OCI-LY1 (cell line): Measurements from ENCODE around the gene SENP1.

Experiments
- H2AFZ ChIP-seq: fragments of 200-600 bp; sonication (generic), shearing (Covaris generic); 2 replicates; pipeline ENCODE4 v1.6.0; 2014; ENCODE audit warnings: antibody characterized with exemption, mild to moderate bottlenecking, low read length
- H3F3A ChIP-seq: fragments of 200-600 bp; sonication (generic), shearing (Covaris generic); 2 replicates; pipeline ENCODE4 v1.6.0; 2014; ENCODE audit warnings: mild to moderate bottlenecking, antibody characterized with exemption, low read length, moderate library complexity; ENCODE audit not compliant: insufficient read depth
- H3K27ac ChIP-seq: fragments of 200-600 bp; sonication (generic); 2 replicates; pipeline ENCODE4 v1.5.1; 2014; ENCODE audit warnings: low read length, mixed run types, mild to moderate bottlenecking, low read depth; ENCODE audit not compliant: poor library complexity, severe bottlenecking
- H3K27me3 ChIP-seq: fragments of 200-600 bp; sonication (generic); 2 replicates; pipeline ENCODE4 v1.6.0; 2014; ENCODE audit warnings: antibody characterized with exemption, mild to moderate bottlenecking, low read length, moderate library complexity; ENCODE audit not compliant: insufficient read depth
- H3K36me3 ChIP-seq: fragments of 200-600 bp; sonication (generic); 2 replicates; pipeline ENCODE4 v1.6.1; 2014; ENCODE audit warnings: mild to moderate bottlenecking, antibody characterized with exemption, low read length, moderate library complexity, mixed read lengths; ENCODE audit not compliant: insufficient read depth
- H3K4me1 ChIP-seq: fragments of 200-600 bp; sonication (generic); 2 replicates; pipeline ENCODE4 v1.5.1; 2014; ENCODE audit warnings: mild to moderate bottlenecking, low read length, moderate library complexity; ENCODE audit not compliant: insufficient read depth, severe bottlenecking
- H3K4me2 ChIP-seq: fragments of 200-600 bp; sonication (generic), shearing (Covaris generic); 2 replicates; pipeline ENCODE4 v1.6.1; 2014; ENCODE audit warnings: low read length
- H3K4me3 ChIP-seq: fragments of 200-600 bp; sonication (generic); 2 replicates; pipeline ENCODE4 v1.5.1; 2014; ENCODE audit warnings: low read length, low read depth, mild to moderate bottlenecking, mixed read lengths; ENCODE audit not compliant: poor library complexity, severe bottlenecking
- H3K79me2 ChIP-seq: fragments of 200-600 bp; shearing (Covaris generic); 2 replicates; pipeline ENCODE4 v1.6.1; 2016; ENCODE audit warnings: mixed run types, low read length, mixed read lengths; ENCODE audit not compliant: insufficient read depth
- H3K9ac ChIP-seq: fragments of 200-600 bp; sonication (generic), shearing (Covaris generic); 2 replicates; pipeline ENCODE4 v1.6.1; 2014; ENCODE audit warnings: mild to moderate bottlenecking, low read length, mixed read lengths
- H3K9me2 ChIP-seq: fragments of 200-600 bp; sonication (generic), shearing (Covaris generic); 2 replicates; pipeline ENCODE4 v1.6.1; 2014; ENCODE audit warnings: low read depth, mild to moderate bottlenecking, low read length, mixed read lengths
- H3K9me3 ChIP-seq: fragments of 200-600 bp; shearing (Covaris generic); 2 replicates; pipeline ENCODE4 v1.6.1; 2014; ENCODE audit warnings: low read length, mixed read lengths
- H4K20me1 ChIP-seq: fragments of 200-600 bp; sonication (generic), shearing (Covaris generic); 2 replicates; pipeline ENCODE4 v1.6.0; 2016; ENCODE audit warnings: mild to moderate bottlenecking, low read length; ENCODE audit not compliant: insufficient read depth
- CTCF ChIP-seq: fragments of 200-600 bp; sonication (generic), shearing (Covaris generic); IDR thresholded peaks from 2 replicates; pipeline ENCODE4 v1.5.1; 2017; ENCODE audit warnings: mild to moderate bottlenecking, antibody characterized with exemption, low read length, moderate library complexity, mixed read lengths
- EZH2 ChIP-seq: fragments of 200-600 bp; sonication (generic), shearing (Covaris generic); IDR thresholded peaks from 2 replicates; pipeline ENCODE4 v1.8.0; 2017; ENCODE audit warnings: borderline replicate concordance, mixed run types, mild to moderate bottlenecking, antibody characterized with exemption, low read length, moderate library complexity, mixed read lengths

SENP1 gene

GRCh38 chr12:48068457-48068856, 37.4 kb downstream of the SENP1 start:
- Histone ChIP-seq H2AFZ (no peak overlapping the region), H3K27ac (no peak overlapping the region), H3K27me3 (no peaks in the 10 kb centered on the region), H3K79me2 (no peaks in the 10 kb centered on the region), H3K9ac (no peak overlapping the region), H3K36me3 (peaks cover 93% of the 10 kb centered on the region), H3K4me1 (no peaks in the 10 kb centered on the region), H4K20me1 (no peaks in the 10 kb centered on the region), H3K9me3 (no peaks in the 10 kb centered on the region), H3K9me2 (no peaks in the 10 kb centered on the region), H3K4me2 (no peak overlapping the region), H3K4me3 (no peak overlapping the region), H3F3A (no peaks in the 10 kb centered on the region)
- TF ChIP-seq CTCF (no peak), EZH2 (no peak)

- no peak for TF ChIP-seq CTCF
- TF ChIP-seq EZH2: no peak
- Histone ChIP-seq H3K9ac (no peak overlapping the region), H3K27me3 (no peaks in the 10 kb centered on the region), H4K20me1 (no peaks in the 10 kb centered on the region), H3K4me1 (no peaks in the 10 kb centered on the region), H2AFZ (no peak overlapping the region), H3K27ac (no peak overlapping the region), H3K4me2 (no peak overlapping the region), H3F3A (no peaks in the 10 kb centered on the region), H3K9me2 (no peaks in the 10 kb centered on the region), H3K9me3 (no peaks in the 10 kb centered on the region), H3K4me3 (no peak overlapping the region), H3K79me2 (no peaks in the 10 kb centered on the region), H3K36me3 (peaks cover 94% of the 10 kb centered on the region)
These were observed 38.5 kb downstream of the SENP1 start for GRCh38 chr12:48067250-48067938.

GRCh38 chr12:48065041-48065440, 40.8 kb downstream of the SENP1 start:
- Histone ChIP-seq H3K36me3 (peaks cover 94% of the 10 kb centered on the region), H3K27ac (no peak overlapping the region), H3K4me3 (no peak overlapping the region), H3K9me3 (no peaks in the 10 kb centered on the region), H4K20me1 (no peaks in the 10 kb centered on the region), H3K4me2 (no peak overlapping the region), H3K9me2 (no peaks in the 10 kb centered on the region), H3K9ac (no peak overlapping the region), H3K4me1 (no peaks in the 10 kb centered on the region), H3K27me3 (no peaks in the 10 kb centered on the region), H2AFZ (no peak overlapping the region), H3F3A (no peaks in the 10 kb centered on the region), H3K79me2 (no peaks in the 10 kb centered on the region)
- TF ChIP-seq CTCF: no peak
